Measurements from ENCODE around the gene PARP11.
"Not testable (repeated sequence)": the region's sequence is repeated elsewhere in the genome, so short reads cannot be mapped to it uniquely, and the experiment has no call there.

Gene PARP11

DNA sequence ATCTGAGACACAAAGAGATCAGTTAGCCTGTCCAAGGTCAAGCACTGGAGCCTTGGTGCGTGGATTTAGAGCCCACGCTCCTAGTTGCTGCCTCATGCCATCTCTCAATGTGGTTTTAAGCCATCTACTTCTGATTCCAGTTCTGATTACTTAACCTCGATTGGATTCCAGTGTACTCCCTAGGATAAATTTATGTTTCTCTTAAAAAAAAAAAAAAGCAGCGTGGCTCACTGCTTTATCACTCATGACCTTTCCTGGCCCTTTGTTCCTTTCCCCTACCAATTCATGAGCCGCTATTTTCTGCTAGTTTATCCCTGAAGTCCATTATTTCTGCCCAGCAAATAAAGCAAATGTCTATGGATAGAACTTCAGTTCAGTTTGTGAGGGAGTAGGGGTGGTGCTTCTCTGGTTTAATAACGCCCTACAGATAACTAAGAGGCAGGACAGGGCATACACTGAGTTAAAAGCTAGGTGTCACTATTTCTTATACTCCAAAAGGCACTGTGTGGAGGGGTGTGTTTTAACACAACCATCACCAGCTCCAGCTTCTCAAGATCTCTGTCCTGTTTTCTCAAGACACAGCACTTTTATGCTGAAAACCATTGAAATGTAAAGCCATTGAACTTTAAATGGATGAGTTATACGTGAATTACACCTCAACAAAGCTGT lies 9.8 kb upstream of the PARP11 start:
- DNase-seq (ENCODE audit: low spot score) = no peak

GRCh38 chr12:3882406-3882805 lies 9.2 kb upstream of the PARP11 start:
- DNase-seq (ENCODE audit: low spot score) = no peak

- no peak for DNase-seq (ENCODE audit: low spot score)
These were observed 8.2 kb upstream of the PARP11 start for GRCh38 chr12:3881281-3881950.

- no peak for DNase-seq (ENCODE audit: low spot score)
These were observed 6.6 kb upstream of the PARP11 start for GRCh38 chr12:3879846-3880245.

DNA sequence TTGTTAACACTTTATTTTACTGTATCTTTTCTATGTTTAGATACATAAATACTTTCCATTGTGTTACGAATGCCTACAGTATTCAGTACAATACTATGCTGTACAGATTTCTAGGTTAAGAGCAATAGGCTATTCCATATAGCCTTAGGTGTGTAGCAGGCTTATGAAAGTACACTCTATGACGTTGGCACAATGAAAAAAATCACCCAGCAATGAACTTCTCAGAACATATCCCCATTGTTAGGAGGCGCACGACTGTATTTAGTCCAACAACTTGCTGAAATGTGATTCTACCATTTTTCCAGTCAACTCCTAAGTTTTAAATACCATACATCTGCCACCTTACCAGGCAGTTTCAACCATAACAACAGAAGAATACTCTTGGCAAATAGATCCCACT lies 1.8 kb downstream of the PARP11 start:
- DNase-seq (ENCODE audit: low spot score) = no peak

- no peak for DNase-seq (ENCODE audit: low spot score)
These were observed 3.3 kb downstream of the PARP11 start for GRCh38 chr12:3869865-3870264.

DNA sequence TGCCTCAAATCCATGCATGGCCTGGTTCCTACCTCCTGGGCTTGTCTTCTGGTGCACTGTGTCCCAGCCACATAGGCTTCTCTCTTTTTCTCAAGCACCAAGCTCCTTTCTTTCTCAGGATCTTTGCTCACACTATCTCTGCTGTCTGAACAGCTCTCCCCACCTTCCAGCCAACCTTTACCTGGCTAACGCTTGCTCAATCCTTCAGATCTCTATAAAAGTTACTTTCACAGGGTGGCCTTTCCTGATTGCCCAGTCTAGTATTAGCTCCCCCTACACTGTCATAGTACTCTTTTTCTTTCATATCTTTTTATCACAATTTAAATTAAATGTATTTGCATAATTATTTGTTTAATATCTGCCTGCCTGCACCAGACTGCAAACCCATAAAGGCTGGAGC lies 3.8 kb downstream of the PARP11 start:
- no peak for DNase-seq (ENCODE audit: low spot score)

DNA sequence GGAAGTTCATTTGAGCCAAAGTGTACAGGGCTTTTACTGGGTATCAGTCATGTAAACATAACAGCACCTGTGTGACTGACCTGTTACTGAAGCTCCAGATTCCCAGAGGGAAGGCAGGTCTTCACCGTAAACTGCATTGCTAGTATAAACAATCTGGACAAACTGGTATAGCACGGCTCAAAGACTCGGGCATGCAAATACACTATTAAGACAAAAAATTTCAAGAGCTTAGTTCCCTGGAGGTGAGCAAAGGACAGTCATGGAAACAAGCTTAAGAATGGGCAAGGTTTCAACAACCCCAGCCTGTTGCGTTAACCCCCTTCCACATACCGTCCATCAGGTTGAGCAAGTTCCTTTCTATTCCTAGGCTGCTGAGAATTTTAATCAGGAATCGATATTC lies 9.4 kb downstream of the PARP11 start:
- DNase-seq (ENCODE audit: low spot score) = no peak

DNA sequence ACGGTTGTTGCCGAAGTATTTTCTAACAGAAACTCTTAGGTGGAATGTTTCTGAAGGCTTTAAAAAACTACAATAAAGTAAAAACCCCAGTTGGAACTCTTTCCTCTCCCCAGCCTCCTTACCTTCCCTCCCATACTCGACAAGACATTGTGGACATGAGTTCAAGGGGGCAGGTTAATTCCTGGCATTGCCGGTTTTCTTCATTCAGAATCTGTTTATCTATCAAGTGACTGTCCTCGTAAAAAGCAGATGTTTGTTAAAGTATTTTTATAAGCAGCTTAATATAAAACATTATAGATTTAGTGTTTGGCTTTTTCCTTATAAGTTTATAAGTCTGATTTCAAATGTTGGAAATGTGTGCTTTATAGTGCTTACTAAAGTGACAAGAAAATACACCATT lies 30.7 kb downstream of the PARP11 start:
- no peak for DNase-seq (ENCODE audit: low spot score)

- DNase-seq (ENCODE audit: low spot score) = no peak
These were observed 31.4 kb downstream of the PARP11 start for GRCh38 chr12:3841783-3842182.

DNA sequence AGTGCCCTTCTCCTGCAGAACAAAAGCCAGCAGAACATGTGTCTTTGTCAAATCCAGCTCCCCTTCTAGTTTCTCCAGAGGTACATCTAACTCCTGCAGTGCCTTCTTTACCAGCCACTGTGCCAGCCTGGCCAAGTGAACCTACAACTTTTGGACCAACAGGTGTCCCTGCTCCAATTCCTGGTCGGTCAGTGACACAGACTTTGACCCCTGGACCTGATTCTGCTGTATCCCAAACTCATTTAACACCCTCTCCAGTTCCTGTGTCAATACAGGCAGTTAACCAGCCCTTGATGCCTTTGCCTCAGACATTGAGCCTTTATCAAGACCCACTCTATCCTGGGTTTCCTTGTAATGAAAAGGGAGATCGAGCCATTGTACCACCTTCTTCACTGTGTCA lies 32.4 kb downstream of the PARP11 start:
- DNase-seq (ENCODE audit: low spot score) = not testable (repeated sequence)

GRCh38 chr12:3839745-3840144 lies 33.5 kb downstream of the PARP11 start:
- DNase-seq (ENCODE audit: low spot score) = not testable (repeated sequence)

DNA sequence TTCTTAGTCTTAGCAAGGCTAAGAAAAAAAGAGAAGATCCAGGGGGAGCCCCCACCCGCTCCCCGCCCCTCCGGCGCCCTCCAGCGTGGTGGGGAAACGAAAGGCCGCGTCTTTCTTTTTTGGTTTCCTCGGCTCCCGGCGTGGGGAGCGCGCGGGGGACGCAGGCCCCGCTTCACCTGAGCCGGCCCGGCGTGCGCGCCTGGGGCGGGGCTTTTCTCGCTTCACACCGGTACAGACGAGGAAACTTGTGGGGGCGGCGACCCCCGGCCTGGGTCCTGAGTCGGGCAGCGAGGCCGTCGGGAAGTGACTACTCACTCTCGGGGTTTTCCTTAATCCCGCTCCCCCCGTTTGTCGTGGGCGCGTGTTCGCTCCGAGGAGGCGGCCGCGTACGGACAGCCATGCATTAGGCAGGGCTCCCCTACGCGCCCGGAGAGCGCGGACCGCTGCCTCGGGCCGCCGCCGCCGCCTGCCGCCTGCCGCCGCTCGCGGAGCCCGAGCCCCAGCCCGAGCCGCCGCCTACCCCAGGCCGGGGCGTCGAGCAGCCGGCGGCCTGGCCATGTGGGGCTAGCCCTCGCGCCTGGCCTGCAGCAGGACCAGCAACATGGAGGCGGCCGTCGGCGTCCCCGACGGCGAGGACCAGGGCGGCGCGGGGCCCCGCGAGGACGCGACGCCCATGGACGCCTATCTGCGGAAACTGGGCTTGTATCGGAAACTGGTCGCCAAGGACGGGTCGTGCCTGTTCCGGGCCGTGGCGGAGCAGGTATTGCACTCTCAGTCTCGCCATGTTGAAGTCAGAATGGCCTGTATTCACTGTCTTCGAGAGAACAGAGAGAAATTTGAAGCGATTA lies 34.3 kb downstream of the PARP11 start:
- not testable (repeated sequence) for DNase-seq (ENCODE audit: low spot score)

- DNase-seq (ENCODE audit: low spot score) = no peak
These were observed 35.1 kb downstream of the PARP11 start for GRCh38 chr12:3838076-3838475.

DNA sequence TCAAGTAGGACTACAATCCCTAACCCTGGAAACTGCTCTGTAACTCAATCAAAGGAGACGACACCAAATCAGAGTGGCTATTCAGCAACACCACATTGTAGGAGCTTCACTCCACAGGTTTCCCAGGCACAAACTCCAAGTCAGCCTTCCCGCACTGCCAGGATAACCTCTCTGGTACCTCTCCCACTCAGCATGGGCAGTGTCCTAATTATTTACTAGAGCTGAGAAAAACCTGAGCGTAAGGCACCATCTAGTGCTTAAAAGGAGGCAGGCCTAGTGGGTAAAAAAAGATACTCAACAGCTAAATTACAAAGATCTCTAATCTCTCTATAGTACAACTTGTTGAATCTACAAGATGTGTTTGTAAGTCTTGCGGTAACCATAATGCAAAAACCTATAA lies 36.1 kb downstream of the PARP11 start:
- DNase-seq (ENCODE audit: low spot score) = no peak

- no peak for DNase-seq (ENCODE audit: low spot score)
These were observed 36.6 kb downstream of the PARP11 start for GRCh38 chr12:3836641-3837040.

DNA sequence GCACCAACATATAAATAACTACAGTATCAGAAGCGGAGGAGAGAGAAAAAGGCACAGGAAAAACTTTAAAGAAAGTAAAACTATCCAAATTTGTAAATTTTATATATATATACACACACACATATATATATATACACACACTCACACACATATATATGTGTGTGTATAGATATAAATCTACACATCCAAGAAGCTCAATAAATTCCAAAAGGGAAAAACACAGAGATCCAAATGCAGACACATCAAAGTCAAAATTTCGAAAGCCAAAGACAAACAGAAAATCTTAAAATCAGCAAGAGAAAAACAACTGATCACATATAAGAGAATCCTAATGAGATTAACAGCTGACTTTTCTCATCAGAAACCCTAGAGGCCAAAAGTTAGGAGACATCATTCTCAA lies 37.3 kb downstream of the PARP11 start:
- DNase-seq (ENCODE audit: low spot score) = no peak

GRCh38 chr12:3834774-3835173 lies 38.4 kb downstream of the PARP11 start:
- DNase-seq (ENCODE audit: low spot score) = no peak

- DNase-seq (ENCODE audit: low spot score) = no peak
These were observed 39.4 kb downstream of the PARP11 start for GRCh38 chr12:3833670-3834310.

- no peak for DNase-seq (ENCODE audit: low spot score)
These were observed 40.5 kb downstream of the PARP11 start for GRCh38 chr12:3832738-3833137.

DNA sequence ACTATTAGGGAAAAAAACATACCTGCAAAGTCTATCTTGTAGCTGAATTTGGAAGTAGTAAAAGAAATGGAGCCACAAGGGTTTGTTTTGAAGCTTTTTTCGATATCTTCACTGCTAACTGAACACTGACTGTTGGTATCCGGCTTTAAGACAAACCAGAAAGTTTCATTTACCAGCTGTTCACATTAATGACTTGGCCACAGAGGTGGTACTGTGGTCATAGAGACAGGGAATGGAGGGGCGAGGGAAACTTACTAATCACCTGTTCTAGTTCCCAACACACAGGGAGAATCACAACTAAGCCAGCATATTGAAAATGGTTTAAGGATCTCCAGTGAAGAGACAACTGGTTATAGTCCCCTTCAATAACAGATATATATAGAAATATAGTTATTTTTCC lies 44.3 kb downstream of the PARP11 start:
- DNase-seq (ENCODE audit: low spot score) = no peak

DNA sequence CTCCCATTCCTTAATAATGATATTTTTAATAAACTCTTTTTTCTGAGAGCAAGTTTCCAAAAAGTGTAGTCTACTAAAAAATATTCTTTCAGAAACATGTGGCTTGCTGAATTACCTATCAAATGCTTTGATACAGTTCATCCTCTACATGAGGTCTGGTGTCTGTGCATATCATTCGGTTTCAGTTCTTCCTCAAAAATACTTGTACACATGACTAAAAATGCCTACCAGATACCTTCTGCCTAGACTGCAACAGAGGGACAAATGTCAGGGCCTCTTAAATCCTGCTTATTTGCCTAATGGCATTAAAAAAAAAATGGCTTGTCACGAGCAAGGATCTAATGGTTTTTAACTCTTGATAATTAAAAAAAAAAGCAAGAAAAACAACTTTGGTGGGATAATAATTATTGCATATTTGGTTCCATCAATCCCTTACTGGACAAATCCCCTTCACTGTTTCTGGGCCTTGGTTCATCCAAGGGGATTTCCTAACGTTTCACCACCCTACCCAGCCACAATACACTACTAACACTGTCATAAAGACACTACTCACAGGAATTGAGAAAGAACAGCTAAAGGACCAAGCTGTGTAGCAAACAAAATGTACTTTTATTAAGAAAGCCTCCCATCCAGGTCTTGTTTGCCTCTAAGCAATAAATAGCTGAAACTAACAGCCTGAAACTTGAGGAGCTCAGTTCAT lies 45.7 kb downstream of the PARP11 start:
- DNase-seq (ENCODE audit: low spot score) = no peak
